GM12872 (cell line): ENCODE measurements around the gene LRRC47.

Experiments
- CTCF ChIP-seq: IDR thresholded peaks from 3 replicates; pipeline ENCODE4 v1.5.1; 2011; ENCODE audit warnings: low read depth, mild to moderate bottlenecking, low read length, moderate library complexity; ENCODE audit not compliant: insufficient read depth

LRRC47 gene

GRCh38 chr1:3796215-3797061 is at the start of gene LRRC47:
TSS of gene LRRC47 (minus strand) at chr1:3796498. CDS start at chr1:3796476, 22 bp downstream.
- no peak for TF ChIP-seq CTCF

GRCh38 chr1:3842912-3843311 is 46.6 kb upstream of the LRRC47 start:
- TF ChIP-seq CTCF = no peak

GRCh38 chr1:3841491-3841890 is 45.2 kb upstream of the LRRC47 start:
- no peak for TF ChIP-seq CTCF

GRCh38 chr1:3838788-3839187 is 42.5 kb upstream of the LRRC47 start:
- TF ChIP-seq CTCF = no peak

GRCh38 chr1:3837685-3838084 is 41.4 kb upstream of the LRRC47 start:
- no peak for TF ChIP-seq CTCF

GRCh38 chr1:3837200-3837599 is 40.9 kb upstream of the LRRC47 start:
- no peak for TF ChIP-seq CTCF

- TF ChIP-seq CTCF = no peak
Measured at GRCh38 chr1:3836421-3836820, 40.1 kb upstream of the LRRC47 start.
